Hepatocyte (in vitro differentiated cells): ENCODE measurements around the gene TPRG1L.

ENCODE experiments used
- EZH2 ChIP-seq: fragments of 200-600 bp; sonication (generic); IDR thresholded peaks from 2 replicates; pipeline ENCODE4 v1.6.1; 2016; ENCODE audit warnings: antibody characterized with exemption, mild to moderate bottlenecking, borderline replicate concordance
- TF ChIP-seq, protein P1 (sequence below): fragments of 200-600 bp; sonication (generic); IDR thresholded peaks from 2 replicates; pipeline ENCODE4 v1.5.1; 2016; ENCODE audit warnings: antibody characterized with exemption, mild to moderate bottlenecking; ENCODE audit not compliant: poor library complexity

DNA sequence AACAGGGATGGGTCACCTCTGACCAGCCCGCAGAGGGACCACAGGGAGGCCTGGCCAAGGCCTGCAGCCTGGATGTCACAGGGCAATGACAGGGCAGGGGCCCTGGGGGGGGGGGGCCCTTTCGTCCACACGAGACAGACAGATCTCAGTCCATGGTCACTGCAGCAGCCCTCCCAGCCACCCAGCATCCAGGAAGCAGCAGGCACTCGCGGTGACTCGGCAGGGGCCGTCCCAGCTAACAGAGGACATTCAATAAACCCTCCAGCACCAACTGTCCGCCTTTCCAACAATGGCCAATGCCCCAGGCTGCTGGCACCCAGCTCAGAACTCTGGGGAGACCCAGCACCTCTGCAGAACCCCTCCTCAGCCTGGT, 46.4 kb upstream of the TPRG1L start:
- TF ChIP-seq, protein P1, sequence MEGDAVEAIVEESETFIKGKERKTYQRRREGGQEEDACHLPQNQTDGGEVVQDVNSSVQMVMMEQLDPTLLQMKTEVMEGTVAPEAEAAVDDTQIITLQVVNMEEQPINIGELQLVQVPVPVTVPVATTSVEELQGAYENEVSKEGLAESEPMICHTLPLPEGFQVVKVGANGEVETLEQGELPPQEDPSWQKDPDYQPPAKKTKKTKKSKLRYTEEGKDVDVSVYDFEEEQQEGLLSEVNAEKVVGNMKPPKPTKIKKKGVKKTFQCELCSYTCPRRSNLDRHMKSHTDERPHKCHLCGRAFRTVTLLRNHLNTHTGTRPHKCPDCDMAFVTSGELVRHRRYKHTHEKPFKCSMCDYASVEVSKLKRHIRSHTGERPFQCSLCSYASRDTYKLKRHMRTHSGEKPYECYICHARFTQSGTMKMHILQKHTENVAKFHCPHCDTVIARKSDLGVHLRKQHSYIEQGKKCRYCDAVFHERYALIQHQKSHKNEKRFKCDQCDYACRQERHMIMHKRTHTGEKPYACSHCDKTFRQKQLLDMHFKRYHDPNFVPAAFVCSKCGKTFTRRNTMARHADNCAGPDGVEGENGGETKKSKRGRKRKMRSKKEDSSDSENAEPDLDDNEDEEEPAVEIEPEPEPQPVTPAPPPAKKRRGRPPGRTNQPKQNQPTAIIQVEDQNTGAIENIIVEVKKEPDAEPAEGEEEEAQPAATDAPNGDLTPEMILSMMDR = no peak
- no peak for TF ChIP-seq EZH2
